NCI-H446 treated with DMSO at 0.1 percent for 48 hours (cell line): Measurements from ENCODE around the gene DEPDC1B.
"Not testable (repeated sequence)": the region's sequence is repeated elsewhere in the genome, so short reads cannot be mapped to it uniquely, and the experiment has no call there.

Source experiments
- DNase-seq: peaks from one replicate; lab custom pipeline; 2025; lab: John Stamatoyannopoulos, UW

Gene DEPDC1B

GRCh38 chr5:60583616-60584015, 116.3 kb downstream of the DEPDC1B start:
- no peak for DNase-seq

DNA sequence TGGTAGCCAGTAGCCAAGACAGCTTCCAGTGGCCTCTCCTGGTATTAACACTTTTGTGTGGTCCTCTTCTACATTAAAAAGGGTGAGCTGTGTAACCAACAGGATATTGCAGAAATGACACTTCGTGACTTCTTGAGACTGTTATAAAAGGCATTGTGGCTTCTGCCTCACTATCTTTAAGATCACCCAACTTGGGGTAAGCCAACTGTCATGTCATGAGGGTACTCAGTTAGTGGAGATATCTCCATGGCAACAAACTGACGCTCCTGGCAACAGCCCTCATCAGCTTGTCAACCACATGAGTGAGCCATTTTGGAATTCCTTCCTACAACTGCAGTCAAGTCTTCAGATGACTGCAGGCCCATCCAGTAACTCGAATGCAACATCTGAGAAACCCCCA, 121.7 kb downstream of the DEPDC1B start:
- DNase-seq, result no peak

- DNase-seq, result no peak
These were observed 122.8 kb downstream of the DEPDC1B start for GRCh38 chr5:60577116-60577515.

DNA sequence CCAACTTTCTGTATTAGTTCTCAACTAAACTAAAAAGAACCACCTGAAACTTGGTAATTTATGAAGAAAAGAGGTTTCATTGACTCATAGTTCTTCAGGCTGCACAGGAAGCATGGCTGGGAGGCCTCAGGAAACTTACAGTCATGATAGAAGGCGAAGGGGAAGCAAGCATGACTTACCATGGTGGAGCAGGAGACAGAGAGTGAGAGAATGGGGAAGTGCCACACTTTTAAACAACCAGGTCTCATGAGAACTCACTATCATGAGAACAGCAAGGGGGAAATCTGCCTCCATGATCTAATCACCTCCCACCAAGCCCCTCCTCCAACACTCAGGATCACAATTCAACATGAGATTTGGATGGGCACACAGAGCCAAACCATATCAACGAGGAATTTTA, 123.5 kb downstream of the DEPDC1B start:
- no peak for DNase-seq

GRCh38 chr5:60568646-60569045, 131.3 kb downstream of the DEPDC1B start:
- no peak for DNase-seq

GRCh38 chr5:60563696-60564324, 136.2 kb downstream of the DEPDC1B start:
- no peak for DNase-seq

- not testable (repeated sequence) for DNase-seq
These were observed 146.7 kb downstream of the DEPDC1B start for GRCh38 chr5:60553291-60553690.

DNA sequence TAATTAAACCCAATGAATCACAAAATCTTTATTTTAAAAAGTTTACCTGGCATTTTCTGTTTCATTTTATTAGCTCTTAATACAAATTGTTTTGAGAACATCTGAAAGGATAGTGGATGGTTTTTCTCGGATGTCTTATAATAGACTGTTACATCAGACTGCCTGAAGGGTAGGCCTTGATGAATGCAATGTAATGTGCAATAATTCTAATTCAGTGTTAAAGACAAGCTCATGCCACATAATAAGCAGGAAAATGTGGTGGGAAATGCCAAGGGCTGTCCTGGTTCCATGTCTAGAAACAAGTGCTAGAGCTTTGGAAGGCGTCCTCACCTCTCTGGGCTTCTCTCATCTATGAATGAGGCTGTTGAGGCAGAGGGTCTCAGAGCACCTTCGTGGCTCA, 148.1 kb downstream of the DEPDC1B start:
- no peak for DNase-seq

DNA sequence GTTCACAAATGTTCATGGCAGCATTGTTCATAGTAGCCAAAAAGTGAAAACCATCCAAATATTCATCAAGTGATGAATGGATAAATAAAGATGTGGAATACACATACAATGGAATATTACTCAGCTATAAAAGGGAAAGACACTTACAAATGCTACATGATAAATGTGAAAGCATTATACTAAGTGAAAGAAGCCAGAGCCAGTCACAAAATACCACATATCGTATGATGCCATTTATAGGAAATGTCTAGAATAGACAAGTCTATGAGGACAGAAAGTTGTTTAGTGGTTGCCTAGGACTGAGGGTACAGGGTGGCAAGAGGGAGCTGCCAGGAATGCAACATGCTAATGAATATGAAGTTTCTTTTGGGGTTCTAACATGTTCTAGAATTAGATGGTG, 148.7 kb downstream of the DEPDC1B start:
- DNase-seq, result no peak

- DNase-seq, result no peak
These were observed 149.7 kb downstream of the DEPDC1B start for GRCh38 chr5:60550311-60550710.

GRCh38 chr5:60549841-60550240, 150.1 kb downstream of the DEPDC1B start:
- no peak for DNase-seq
